Measurements from ENCODE around the gene LRIG1.

Gene LRIG1

GRCh38 chr3:66504850-66505641 is 4.2 kb upstream of the LRIG1 start:
- DNase-seq, result no peak

- DNase-seq, result no peak
Measured at GRCh38 chr3:66502981-66503380, 2.2 kb upstream of the LRIG1 start.

GRCh38 chr3:66502245-66502874 is 1.5 kb upstream of the LRIG1 start:
- DNase-seq, result no peak

- no peak for DNase-seq
Measured at GRCh38 chr3:66501483-66502244, 842 bp upstream of the LRIG1 start.

GRCh38 chr3:66499881-66500575 is 794 bp downstream of the LRIG1 start:
- no peak for DNase-seq

- no peak for DNase-seq
Measured at GRCh38 chr3:66498687-66499621, 1.9 kb downstream of the LRIG1 start.

- no peak for DNase-seq
Measured at GRCh38 chr3:66497985-66498671, 2.7 kb downstream of the LRIG1 start.

GRCh38 chr3:66497288-66497984 is 3.4 kb downstream of the LRIG1 start:
- no peak for DNase-seq

- no peak for DNase-seq
Measured at GRCh38 chr3:66496746-66497145, 4.1 kb downstream of the LRIG1 start.

- no peak for DNase-seq
Measured at GRCh38 chr3:66496301-66496700, 4.5 kb downstream of the LRIG1 start.

- no peak for DNase-seq
Measured at GRCh38 chr3:66495668-66496045, 5.2 kb downstream of the LRIG1 start.

- DNase-seq, result no peak
Measured at GRCh38 chr3:66494959-66495667, 5.7 kb downstream of the LRIG1 start.

GRCh38 chr3:66493458-66494099 is 7.2 kb downstream of the LRIG1 start:
- no peak for DNase-seq

- no peak for DNase-seq
Measured at GRCh38 chr3:66492672-66493071, 8.2 kb downstream of the LRIG1 start.

- DNase-seq, result no peak
Measured at GRCh38 chr3:66492071-66492470, 8.8 kb downstream of the LRIG1 start.

GRCh38 chr3:66490984-66491383 is 9.8 kb downstream of the LRIG1 start:
- DNase-seq, result no peak

- no peak for DNase-seq
Measured at GRCh38 chr3:66490214-66490613, 10.6 kb downstream of the LRIG1 start.

GRCh38 chr3:66489581-66489980 is 11.2 kb downstream of the LRIG1 start:
- no peak for DNase-seq

- DNase-seq, result no peak
Measured at GRCh38 chr3:66489115-66489514, 11.7 kb downstream of the LRIG1 start.

GRCh38 chr3:66488492-66488891 is 12.3 kb downstream of the LRIG1 start:
- DNase-seq, result no peak

Measured in NCI-H187 (cell line).